Measurements from ENCODE around the gene PLEKHG5. TPM values are rescaled to one million over a fixed set of nuclear protein-coding genes. Genes with fewer than 3 reads are reported as not detected.

The PLEKHG5 gene
- total RNA-seq, 2 donors from 2014 or later = 7.0 to 7.9 TPM

GRCh38 chr1:6444377-6444776, 47.1 kb downstream of the PLEKHG5 start:
- Histone ChIP-seq H3K36me3 (no peaks in the 10 kb centered on the region), H3K27me3 (peaks cover 14 to 32% of the 10 kb centered on the region in 2 donors), H3K4me1 (peaks cover 0 to 35% of the 10 kb centered on the region in 2 donors), H3K27ac (no peak overlapping the region), H3K4me3 (no peak overlapping the region), H3K9me3 (no peaks in the 10 kb centered on the region)
- DNase-seq (ENCODE audit: low spot score) = no peak
- TF ChIP-seq CTCF (IDR thresholded peaks at IDR 0.05) = no peak

- Histone ChIP-seq H3K27ac (no peak overlapping the region), H3K9me3 (no peaks in the 10 kb centered on the region), H3K4me1 (peaks cover 0 to 26% of the 10 kb centered on the region in 2 donors), H3K36me3 (no peaks in the 10 kb centered on the region), H3K27me3 (peaks cover 14 to 26% of the 10 kb centered on the region in 2 donors), H3K4me3 (no peak overlapping the region)
- DNase-seq (ENCODE audit: low spot score) = no peak
- no peak for TF ChIP-seq CTCF (IDR thresholded peaks at IDR 0.05)
Measured at GRCh38 chr1:6443339-6444115, 47.9 kb downstream of the PLEKHG5 start.

GRCh38 chr1:6441586-6441985, 49.9 kb downstream of the PLEKHG5 start:
- DNase-seq (ENCODE audit: low spot score) = no peak
- TF ChIP-seq CTCF (IDR thresholded peaks at IDR 0.05) = no peak
- no peaks in the 10 kb centered on the region for H3K9me3 ChIP-seq
- H3K4me1 ChIP-seq = peaks cover 0 to 9% of the 10 kb centered on the region in 2 donors
- peaks cover 3 to 11% of the 10 kb centered on the region in 2 donors for H3K27me3 ChIP-seq
- no peak overlapping the region for H3K27ac ChIP-seq
- H3K36me3 ChIP-seq = no peaks in the 10 kb centered on the region
- no peak overlapping the region for H3K4me3 ChIP-seq

GRCh38 chr1:6440198-6441126, 51.0 kb downstream of the PLEKHG5 start:
- DNase-seq (ENCODE audit: low spot score) = no peak
- Histone ChIP-seq H3K27ac (no peak overlapping the region), H3K27me3 (peaks cover 3 to 11% of the 10 kb centered on the region in 2 donors), H3K36me3 (no peaks in the 10 kb centered on the region), H3K9me3 (no peaks in the 10 kb centered on the region), H3K4me1 (peaks cover 0 to 9% of the 10 kb centered on the region in 2 donors), H3K4me3 (peak overlapping the region in 1 of 2 donors; percentile 30)
- peak; percentile 23 to 52 for TF ChIP-seq CTCF (IDR thresholded peaks at IDR 0.05)

- DNase-seq (ENCODE audit: low spot score) = peak; percentile 67
- Histone ChIP-seq H3K27me3 (peaks cover 3 to 11% of the 10 kb centered on the region in 2 donors), H3K27ac (no peak overlapping the region), H3K4me3 (no peak overlapping the region), H3K4me1 (peaks cover 0 to 9% of the 10 kb centered on the region in 2 donors), H3K9me3 (no peaks in the 10 kb centered on the region), H3K36me3 (no peaks in the 10 kb centered on the region)
- peak; percentile 96 to 97 for TF ChIP-seq CTCF (IDR thresholded peaks at IDR 0.05)
Measured at GRCh38 chr1:6438047-6438525, 53.4 kb downstream of the PLEKHG5 start.
